HG03521 (cell line): ENCODE data around the gene ZNF263.

Experiments used
- ATAC-seq: cut with Tn5 transposase; IDR thresholded peaks from one replicate; pipeline ENCODE4 v1.9.1; 2021; ENCODE audit warnings: mild to moderate bottlenecking, moderate library complexity; ENCODE audit not compliant: unreplicated experiment

ZNF263 gene

DNA sequence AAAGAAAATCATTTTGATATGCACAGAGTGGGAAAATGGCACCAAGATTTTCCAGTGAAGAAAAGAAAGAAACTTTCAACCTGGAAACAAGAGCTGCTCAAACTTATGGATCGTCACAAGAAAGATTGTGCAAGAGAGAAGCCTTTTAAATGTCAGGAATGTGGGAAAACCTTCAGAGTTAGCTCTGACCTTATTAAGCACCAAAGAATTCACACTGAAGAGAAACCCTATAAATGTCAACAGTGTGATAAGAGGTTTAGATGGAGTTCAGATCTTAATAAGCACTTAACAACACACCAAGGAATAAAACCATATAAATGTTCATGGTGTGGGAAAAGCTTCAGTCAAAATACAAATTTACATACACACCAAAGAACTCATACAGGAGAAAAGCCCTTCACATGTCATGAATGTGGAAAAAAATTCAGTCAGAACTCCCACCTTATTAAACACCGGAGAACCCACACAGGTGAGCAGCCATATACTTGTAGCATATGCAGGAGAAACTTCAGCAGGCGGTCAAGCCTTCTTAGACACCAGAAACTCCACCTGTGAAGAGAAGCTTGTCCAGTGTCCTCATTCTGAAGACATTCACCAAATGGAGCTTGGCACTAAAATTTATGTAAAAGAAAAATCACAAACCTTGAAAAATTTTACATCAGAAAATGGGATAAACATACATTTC lies 34.2 kb downstream of the ZNF263 start:
- ATAC-seq: no peak

DNA sequence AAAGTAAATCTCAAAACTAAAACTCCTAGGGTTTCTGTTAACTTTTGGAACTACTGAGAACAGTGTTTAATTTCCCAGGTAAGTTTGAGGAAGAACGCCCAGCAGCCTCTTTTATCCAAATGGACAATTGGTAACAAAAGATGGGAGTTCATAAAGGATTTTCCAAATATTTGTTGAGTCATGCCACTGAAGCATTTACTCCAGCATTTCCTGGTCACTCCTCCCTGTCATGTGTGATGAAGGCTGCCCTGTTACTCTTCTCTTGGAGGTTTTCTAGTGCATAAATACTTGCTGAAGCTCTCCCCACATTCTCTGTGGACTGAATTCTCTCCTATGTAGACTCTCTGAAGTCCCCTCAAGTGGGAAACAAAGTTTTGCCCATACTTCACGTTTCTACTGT lies 38.5 kb downstream of the ZNF263 start:
- no peak for ATAC-seq

GRCh38 chr16:3327514-3327913 lies 44.2 kb downstream of the ZNF263 start:
- no peak for ATAC-seq

GRCh38 chr16:3328104-3328503 lies 44.8 kb downstream of the ZNF263 start:
- no peak for ATAC-seq

DNA sequence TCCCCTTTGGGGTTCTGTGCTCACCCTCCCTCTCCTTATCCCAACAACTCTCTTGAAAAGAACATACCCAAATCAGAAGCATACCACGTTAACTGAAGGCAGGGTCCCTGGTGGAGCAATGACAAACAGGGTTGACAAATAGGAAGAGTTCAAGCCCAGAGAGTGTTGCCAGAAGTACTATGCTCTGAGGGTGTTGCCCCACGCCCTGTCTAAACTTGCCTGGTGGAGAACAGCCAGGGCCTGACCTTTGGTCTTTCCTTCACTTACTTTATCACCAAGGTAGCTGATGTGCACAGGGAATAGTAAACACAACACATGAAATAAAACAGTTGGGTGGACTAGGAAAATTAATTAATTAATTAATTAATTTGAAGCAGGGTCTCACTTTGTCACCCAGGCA lies 45.4 kb downstream of the ZNF263 start:
- no peak for ATAC-seq
